ENCODE measurements around the gene C14orf132. TPM values are rescaled to one million over a fixed set of nuclear protein-coding genes. Genes with fewer than 3 reads are reported as not detected.
A peak's percentile ranks its signal among the peaks of the same experiment; 100 is the strongest.

C14orf132 gene
- total and polyA plus RNA-seq, 10 of the 15 experiments (the other 5 are each of a cell fraction or from before 2014, with no cell fraction given) = under 0.01 to 1.2 (median 0.03) TPM; not detected in 2

GRCh38 chr14:96066976-96067375, 27.8 kb downstream of the C14orf132 start:
- no peak for FAIRE-seq
- Histone ChIP-seq H3K4me3 (no peak overlapping the region), H3K79me2 (ENCODE audit: control insufficient read depth, insufficient read depth, low read length) (no peaks in the 10 kb centered on the region), H3K27ac (ENCODE audit: control insufficient read depth, insufficient read depth) (no peak overlapping the region), H3K4me2 (ENCODE audit: control insufficient read depth, insufficient read depth) (no peak overlapping the region), H2AFZ (ENCODE audit: control insufficient read depth, low read depth, low read length) (no peak overlapping the region), H4K20me1 (ENCODE audit: control insufficient read depth, insufficient read depth) (no peaks in the 10 kb centered on the region), H3K36me3 (ENCODE audit: control insufficient read depth in 2 of 2, insufficient read depth in 2 of 2, low read length in 1 of 2) (no peaks in the 10 kb centered on the region), H3K9me3 (replicated peaks; ENCODE audit: control insufficient read depth, insufficient read depth, low read length) (no peaks in the 10 kb centered on the region; the same call in 2 of the 3 replicates), H3K27me3 (replicated peaks in 1 of 2; ENCODE audit: control insufficient read depth in 2 of 2, insufficient read depth in 2 of 2, low read length in 1 of 2) (peaks cover 0 to 1% of the 10 kb centered on the region in 2 experiments; a peak in 2 of 4 replicates), H3K9ac (ENCODE audit: control insufficient read depth, insufficient read depth, low read length) (no peak overlapping the region), H3K4me1 (ENCODE audit: control insufficient read depth, insufficient read depth, low read length) (peaks cover 3% of the 10 kb centered on the region; the same call in 1 of the 2 replicates)
- CTCF ChIA-PET = interaction anchor here (1.1 to 1.5 kb wide), 2 partner anchors 11 to 17 kb away, joined by 3 read pairs; no protein-coding TSS in a partner anchor
- RAD21 ChIA-PET (ENCODE audit: unreplicated experiment) = interaction anchor here (0.9 kb wide), 1 partner anchor 30 kb away, joined by 3 read pairs; no protein-coding TSS in a partner anchor
- no peak for DNase-seq (ENCODE audit: low read depth, low spot score)
- POLR2A ChIA-PET = interaction anchor here (2.5 to 2.7 kb wide), 2 partner anchors 9 to 12 kb away, joined by 9 read pairs; no protein-coding TSS in a partner anchor
- peak; percentile 32; the same call in 2 of the 3 replicates for ATAC-seq
- TF ChIP-seq SPI1 (IDR thresholded peaks at IDR 0.05; ENCODE audit: borderline replicate concordance, insufficient read depth, low read depth, low read length) (0 out of 2 replicates have a peak, but pooled peaks have one; percentile 22), CREM (IDR thresholded peaks at IDR 0.05; ENCODE audit: low read depth) (no peak), EP300 (IDR thresholded peaks at IDR 0.05; ENCODE audit: borderline replicate concordance in 1 of 2, control insufficient read depth in 1 of 2, low read depth in 2 of 2, low read length in 2 of 2) (no peak), ZNF274 (IDR thresholded peaks at IDR 0.05; ENCODE audit: insufficient read depth, insufficient read length) (no peak), SUPT20H (IDR thresholded peaks at IDR 0.05; ENCODE audit: borderline replicate concordance, control insufficient read depth, low read depth, low read length) (no peak)
- BruUV-seq (replicated peaks) = no TSS peak
- WGBS (ENCODE audit: insufficient coverage, insufficient replicate concordance, low lambda C conversion rate, missing lambda C conversion rate) = 78% methylated on average over 5 of the region's 5 CpGs
- intact Hi-C loops (cut with micrococcal nuclease; ENCODE audit: unreplicated experiment) (no loop called here), in situ Hi-C loops (cut with MboI) (no loop called here)
- SMC1A ChIA-PET (ENCODE audit: uncharacterized antibody, unreplicated experiment) = interaction anchor here (1.1 to 1.5 kb wide), 2 partner anchors 11 to 31 kb away, joined by 5 to 6 read pairs; no protein-coding TSS in a partner anchor
